H9 (cell line): Measurements from ENCODE around the gene SRRM2. TPM values are rescaled to one million over a fixed set of nuclear protein-coding genes. Genes with fewer than 3 reads are reported as not detected.

Experiments used
- DNase-seq: peaks from one replicate; pipeline ENCODE4 v3.0.0-alpha.2; 2017
- H2AFZ ChIP-seq: one replicate; pipeline ENCODE4 v1.6.1; 2013; ENCODE audit warnings: mild to moderate bottlenecking, low read length, control low read depth, moderate library complexity
- H2AK5ac ChIP-seq: 2 replicates; pipeline ENCODE4 v1.6.1; 2013; ENCODE audit warnings: low read length, control low read depth, mixed read lengths; ENCODE audit not compliant: insufficient read length
- H2BK120ac ChIP-seq: one replicate; pipeline ENCODE4 v1.6.1; 2013; ENCODE audit warnings: low read depth, mild to moderate bottlenecking, low read length, control low read depth, inconsistent platforms; ENCODE audit not compliant: poor library complexity, severe bottlenecking
- H2BK12ac ChIP-seq: 2 replicates; pipeline ENCODE4 v1.6.1; 2013; ENCODE audit warnings: low read length, control low read depth, mixed read lengths, low read depth; ENCODE audit not compliant: insufficient read length
- H2BK15ac ChIP-seq: 2 replicates; pipeline ENCODE4 v1.6.1; 2013; ENCODE audit warnings: low read depth, low read length, control low read depth
- H2BK20ac ChIP-seq: one replicate; pipeline ENCODE4 v1.6.1; 2013; ENCODE audit warnings: low read depth, mild to moderate bottlenecking, low read length, control low read depth, inconsistent platforms; ENCODE audit not compliant: poor library complexity, severe bottlenecking
- H2BK5ac ChIP-seq: 2 replicates; pipeline ENCODE4 v1.6.1; 2013; ENCODE audit warnings: low read length, control low read depth, mixed read lengths; ENCODE audit not compliant: insufficient read length
- H3K14ac ChIP-seq: 2 replicates; pipeline ENCODE4 v1.6.1; 2013; ENCODE audit warnings: low read length, control low read depth; ENCODE audit not compliant: insufficient read depth
- H3K18ac ChIP-seq: 2 replicates; pipeline ENCODE4 v1.6.1; 2013; ENCODE audit warnings: low read depth, mild to moderate bottlenecking, mixed read lengths, low read length, control low read depth; ENCODE audit not compliant: insufficient read length
- H3K23ac ChIP-seq: 2 replicates; pipeline ENCODE4 v1.6.1; 2013; ENCODE audit warnings: low read length, control low read depth, mixed read lengths, low read depth; ENCODE audit not compliant: insufficient read length
- H3K23me2 ChIP-seq: 2 replicates; pipeline ENCODE4 v1.6.1; 2013; ENCODE audit warnings: low read depth, mild to moderate bottlenecking, mixed read lengths, low read length, control low read depth; ENCODE audit not compliant: insufficient read length, poor library complexity, severe bottlenecking
- H3K27ac ChIP-seq: 2 replicates; pipeline ENCODE4 v1.5.1; 2013; ENCODE audit warnings: low read length, control low read depth, mixed read lengths, low read depth; ENCODE audit not compliant: insufficient read length
- H3K27me3 ChIP-seq: 2 replicates; pipeline ENCODE4 v1.6.1; 2013; ENCODE audit warnings: low read length, control low read depth, inconsistent platforms; ENCODE audit not compliant: insufficient read depth
- H3K4ac ChIP-seq: 2 replicates; pipeline ENCODE4 v1.6.1; 2013; ENCODE audit warnings: low read depth, mild to moderate bottlenecking, control low read depth, inconsistent platforms, low read length, moderate library complexity
- H3K4me1 ChIP-seq: 2 replicates; pipeline ENCODE4 v1.6.1; 2013; ENCODE audit warnings: low read length, control low read depth, inconsistent platforms; ENCODE audit not compliant: insufficient read depth
- H3K4me2 ChIP-seq: 2 replicates; pipeline ENCODE4 v1.6.1; 2013; ENCODE audit warnings: low read length, control low read depth, mixed read lengths; ENCODE audit not compliant: insufficient read length, insufficient read depth
- H3K56ac ChIP-seq: 2 replicates; pipeline ENCODE4 v1.6.1; 2013; ENCODE audit warnings: low read depth, mild to moderate bottlenecking, mixed read lengths, low read length, control low read depth; ENCODE audit not compliant: insufficient read length
- H3K79me1 ChIP-seq: 2 replicates; pipeline ENCODE4 v1.6.1; 2013; ENCODE audit warnings: low read depth, mild to moderate bottlenecking, moderate library complexity, low read length, control low read depth, inconsistent platforms; ENCODE audit not compliant: insufficient read depth, poor library complexity, severe bottlenecking
- H3K79me2 ChIP-seq: 2 replicates; pipeline ENCODE4 v1.6.1; 2013; ENCODE audit warnings: low read length, control low read depth, inconsistent platforms; ENCODE audit not compliant: insufficient read depth
- H3K9ac ChIP-seq: 2 replicates; pipeline ENCODE4 v1.6.1; 2013; ENCODE audit warnings: low read length, control low read depth, mixed read lengths; ENCODE audit not compliant: insufficient read length; ENCODE audit errors: extremely low read depth
- H3K9me3 ChIP-seq: one replicate; pipeline ENCODE4 v1.6.1; 2013; ENCODE audit warnings: low read depth, low read length, inconsistent platforms; ENCODE audit not compliant: control insufficient read depth
- H3T11ph ChIP-seq: one replicate; pipeline ENCODE4 v1.6.1; 2013; ENCODE audit warnings: mild to moderate bottlenecking, low read length, control low read depth, inconsistent platforms
- H4K20me1 ChIP-seq: one replicate; pipeline ENCODE4 v1.6.1; 2013; ENCODE audit not compliant: control insufficient read depth, insufficient read length, insufficient read depth
- H4K5ac ChIP-seq: 2 replicates; pipeline ENCODE4 v1.6.1; 2013; ENCODE audit warnings: low read depth, mild to moderate bottlenecking, mixed read lengths, low read length, control low read depth; ENCODE audit not compliant: insufficient read length
- H4K8ac ChIP-seq: replicated peaks from 2 replicates; pipeline ENCODE4 v1.6.1; 2013; ENCODE audit warnings: low read length, control low read depth, mixed read lengths, low read depth; ENCODE audit not compliant: insufficient read length
- H4K91ac ChIP-seq: 2 replicates; pipeline ENCODE4 v1.6.1; 2013; ENCODE audit warnings: low read depth, mild to moderate bottlenecking, moderate library complexity, mixed read lengths, low read length, control low read depth; ENCODE audit not compliant: insufficient read length
- H3K27ac Mint-ChIP-seq, 3 experiments: 2 replicates in 2 of 3; 3 replicates in 1 of 3; pipeline ENCODE4 v1.8.0; 2020 to 2021; ENCODE audit warnings: mixed read lengths in 3 of 3, mild to moderate bottlenecking in 1 of 3, moderate library complexity in 1 of 3
- H3K27me3 Mint-ChIP-seq: 2 replicates; pipeline ENCODE4 v1.8.0; 2021; ENCODE audit warnings: low read depth, mild to moderate bottlenecking, moderate library complexity, mixed read lengths
- H3K36me3 Mint-ChIP-seq, 3 experiments: 2 replicates in 2 of 3; 3 replicates in 1 of 3; pipeline ENCODE4 v1.8.0; 2020 to 2021; ENCODE audit warnings: low read depth in 3 of 3, mixed read lengths in 3 of 3; ENCODE audit not compliant: insufficient read depth in 1 of 3
- H3K4me1 Mint-ChIP-seq, 2 experiments: 2 replicates each; pipeline ENCODE4 v1.8.0; 2020; ENCODE audit warnings: mixed read lengths in 2 of 2
- H3K4me3 Mint-ChIP-seq, 2 experiments: 2 replicates in 1 of 2; 3 replicates in 1 of 2; pipeline ENCODE4 v1.8.0; 2020 to 2021; ENCODE audit warnings: mild to moderate bottlenecking in 2 of 2, mixed read lengths in 2 of 2, moderate library complexity in 1 of 2
- H3K9me3 Mint-ChIP-seq, 2 experiments: 2 replicates in 1 of 2; 3 replicates in 1 of 2; pipeline ENCODE4 v1.8.0; 2020; ENCODE audit warnings: mild to moderate bottlenecking in 2 of 2, mixed read lengths in 2 of 2, moderate library complexity in 1 of 2
- CTCF ChIP-seq: fragments of 200-600 bp; sonication (generic); conservative IDR thresholded peaks from 3 replicates; pipeline ENCODE4 v1.8.0; 2021; ENCODE audit warnings: antibody characterized with exemption, mild to moderate bottlenecking
- WGBS: extraction: QIAGEN DNeasy Blood & Tissue Kit; methylation state at CpG from one replicate; pipeline ENCODE4 v1.1.7; 2013; ENCODE audit warnings: missing lambda C conversion rate, low lambda C conversion rate, mixed read lengths; ENCODE audit not compliant: insufficient read length; ENCODE audit errors: extremely low coverage; 5-methylcytosine and 5-hydroxymethylcytosine counted together
- total RNA-seq: library from RNA; stranded (reverse); gene quantifications from 2 replicates; pipeline ENCODE4 v1.2.1, GENCODE V29; 2021

The SRRM2 gene
- total RNA-seq, 1 experiment from 2014 or later: 694 TPM

DNA sequence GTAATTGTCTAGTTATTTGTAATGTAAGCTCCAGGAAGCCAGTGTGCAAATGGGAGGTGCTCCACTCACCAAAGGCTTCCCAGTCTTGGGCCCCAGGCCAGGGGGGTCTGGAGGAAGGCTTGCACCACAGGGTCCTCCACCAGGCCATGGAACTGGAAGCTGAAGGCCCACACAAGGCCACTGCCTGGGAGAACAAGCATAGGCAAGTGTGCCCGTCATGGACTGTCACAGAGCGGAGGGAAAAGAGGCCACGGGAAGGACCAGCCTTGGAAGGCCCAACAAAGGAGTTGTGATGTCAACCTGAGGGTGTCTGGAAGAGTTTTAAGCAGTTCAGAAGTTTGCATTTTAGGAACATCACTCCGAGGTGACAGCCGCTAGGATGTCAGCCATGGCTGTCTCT lies 3.0 kb upstream of the SRRM2 start:
- Histone ChIP-seq H3K9me3 (no peaks in the 10 kb centered on the region), H2AFZ (no peak overlapping the region), H3K14ac (no peak overlapping the region), H3K56ac (no peak overlapping the region), H2BK15ac (no peak overlapping the region), H2BK20ac (no peak overlapping the region), H2BK12ac (no peak overlapping the region), H3T11ph (no peak overlapping the region), H2BK5ac (no peak overlapping the region), H4K91ac (no peak overlapping the region), H3K4me2 (no peak overlapping the region), H3K18ac (no peak overlapping the region), H3K4me1 (no peaks in the 10 kb centered on the region; the same call in 1 of the 2 replicates), H2BK120ac (no peak overlapping the region), H4K20me1 (no peaks in the 10 kb centered on the region), H2AK5ac (no peak overlapping the region), H3K27ac (no peak overlapping the region), H3K4ac (no peak overlapping the region), H3K23ac (no peak overlapping the region), H3K23me2 (peaks cover 8% of the 10 kb centered on the region), H3K79me1 (no peaks in the 10 kb centered on the region), H3K9ac (no peak overlapping the region), H3K27me3 (no peaks in the 10 kb centered on the region), H4K5ac (no peak overlapping the region), H3K79me2 (peaks cover 13% of the 10 kb centered on the region), H4K8ac (no peak overlapping the region)
- Mint-ChIP-seq H3K4me3 (no peak overlapping the region; a peak in 1 of 5 replicates), H3K36me3 (peaks cover 21 to 25% (median 25%) of the 10 kb centered on the region in 3 experiments), H3K27me3 (peaks cover 2% of the 10 kb centered on the region; the same call in 1 of the 2 replicates), H3K27ac (no peak overlapping the region; a peak in 3 of 7 replicates), H3K4me1 (peaks cover 20 to 22% of the 10 kb centered on the region in 2 experiments), H3K9me3 (peaks cover 0 to 3% of the 10 kb centered on the region in 2 experiments; a peak in 1 of 5 replicates)
- no CpG with 5 or more reads among the region's 5 CpGs for WGBS
- no peak for DNase-seq
- TF ChIP-seq CTCF: no peak
